GM23338 (cell line): ENCODE results near the gene SMAD3. TPM values are rescaled to one million over a fixed set of nuclear protein-coding genes. Genes with fewer than 3 reads are reported as not detected.

ENCODE experiments used
- ATAC-seq: fragments of 200-7000 bp; cut with Tn5 transposase; 3 replicates; pipeline ENCODE4 v1.9.1; 2020
- DNase-seq: peaks from one replicate; pipeline ENCODE4 v3.0.0-alpha.2; 2015; ENCODE audit warnings: low spot score
- H2AFZ ChIP-seq: fragments of 200-600 bp; sonication (generic); 2 replicates; pipeline ENCODE4 v1.8.0; 2016; ENCODE audit warnings: antibody characterized with exemption, mild to moderate bottlenecking, moderate library complexity
- H3F3A ChIP-seq: fragments of 200-600 bp; sonication (generic); replicated peaks from 2 replicates; pipeline ENCODE4 v1.8.0; 2017; ENCODE audit warnings: antibody characterized with exemption, mixed run types, low read depth
- H3K27ac ChIP-seq: fragments of 200-600 bp; sonication (generic); 2 replicates; pipeline ENCODE4 v1.6.1; 2016; ENCODE audit warnings: low read depth
- H3K27me3 ChIP-seq: fragments of 200-600 bp; sonication (generic); 2 replicates; pipeline ENCODE4 v1.8.0; 2016; ENCODE audit warnings: mild to moderate bottlenecking, mixed run types, moderate library complexity; ENCODE audit not compliant: insufficient read depth
- H3K36me3 ChIP-seq: fragments of 200-600 bp; sonication (generic); 2 replicates; pipeline ENCODE4 v1.8.0; 2016; ENCODE audit warnings: mild to moderate bottlenecking; ENCODE audit not compliant: insufficient read depth
- H3K4me1 ChIP-seq: fragments of 200-600 bp; sonication (generic); 2 replicates; pipeline ENCODE4 v1.8.0; 2016; ENCODE audit warnings: mild to moderate bottlenecking, moderate library complexity; ENCODE audit not compliant: insufficient read depth
- H3K4me2 ChIP-seq: fragments of 200-600 bp; sonication (generic); 2 replicates; pipeline ENCODE4 v1.7.1; 2017; ENCODE audit warnings: mixed run types
- H3K4me3 ChIP-seq: fragments of 200-600 bp; sonication (generic); 2 replicates; pipeline ENCODE4 v1.6.1; 2016; ENCODE audit warnings: mixed run types
- H3K79me2 ChIP-seq: fragments of 200-600 bp; sonication (generic); replicated peaks from 2 replicates; pipeline ENCODE4 v1.8.0; 2017; ENCODE audit warnings: mild to moderate bottlenecking; ENCODE audit not compliant: insufficient read depth
- H3K9me2 ChIP-seq: fragments of 200-600 bp; sonication (generic); 2 replicates; pipeline ENCODE4 v1.8.0; 2017; ENCODE audit not compliant: insufficient read depth
- H4K20me1 ChIP-seq: fragments of 200-600 bp; sonication (generic); replicated peaks from 2 replicates; pipeline ENCODE4 v1.8.0; 2017; ENCODE audit warnings: mild to moderate bottlenecking; ENCODE audit not compliant: insufficient read depth
- H3K27ac Mint-ChIP-seq: 2 replicates; pipeline ENCODE4 v1.8.0; 2020; ENCODE audit warnings: inconsistent platforms, mild to moderate bottlenecking, moderate library complexity, mixed read lengths
- H3K27me3 Mint-ChIP-seq: 3 replicates; pipeline ENCODE4 v1.8.0; 2022; ENCODE audit warnings: low read depth, mild to moderate bottlenecking, moderate library complexity, mixed read lengths, inconsistent platforms; ENCODE audit not compliant: insufficient read depth, poor library complexity
- H3K36me3 Mint-ChIP-seq: 3 replicates; pipeline ENCODE4 v1.8.0; 2021; ENCODE audit warnings: low read depth, mild to moderate bottlenecking, inconsistent platforms, moderate library complexity, mixed read lengths
- H3K4me1 Mint-ChIP-seq: 3 replicates; pipeline ENCODE4 v1.8.0; 2020; ENCODE audit warnings: mild to moderate bottlenecking, inconsistent platforms, mixed read lengths
- H3K4me3 Mint-ChIP-seq: 3 replicates; pipeline ENCODE4 v1.8.0; 2021; ENCODE audit warnings: moderate library complexity, mild to moderate bottlenecking, inconsistent platforms, mixed read lengths
- H3K9me3 Mint-ChIP-seq: 3 replicates; pipeline ENCODE4 v1.8.0; 2020; ENCODE audit warnings: moderate library complexity, mild to moderate bottlenecking, inconsistent platforms, mixed read lengths
- CREB1 ChIP-seq: fragments of 250-450 bp; sonication (Bioruptor Pico); IDR thresholded peaks from 2 replicates; pipeline ENCODE4 v1.5.0; 2020; ENCODE audit warnings: low read depth, mild to moderate bottlenecking, moderate library complexity
- CTCF ChIP-seq, 2 experiments: fragments of 200-600 bp in 1 of 2; sonication (generic) in 1 of 2; conservative IDR thresholded peaks; 2 replicates each; pipeline versions ENCODE4 v1.5.1 to v1.6.1; 2016 to 2017; ENCODE audit warnings: antibody characterized with exemption in 2 of 2, low read depth in 2 of 2, mild to moderate bottlenecking in 2 of 2, moderate library complexity in 1 of 2
- ETS1 ChIP-seq: IDR thresholded peaks from 2 replicates; pipeline ENCODE4 v1.6.1; 2016; ENCODE audit warnings: antibody characterized with exemption
- EZH2 ChIP-seq: fragments of 200-600 bp; sonication (generic); IDR thresholded peaks from one replicate; pipeline ENCODE4 v1.8.0; 2017; ENCODE audit warnings: antibody characterized with exemption, mild to moderate bottlenecking, low read depth; ENCODE audit not compliant: unreplicated experiment
- EZH2phosphoT487 ChIP-seq: fragments of 200-600 bp; sonication (generic); IDR thresholded peaks from one replicate; pipeline ENCODE4 v1.8.1; 2018; ENCODE audit warnings: antibody characterized with exemption; ENCODE audit not compliant: unreplicated experiment
- JUNB ChIP-seq: IDR thresholded peaks from one replicate; pipeline ENCODE4 v1.6.1; 2016; ENCODE audit warnings: antibody characterized with exemption; ENCODE audit not compliant: unreplicated experiment
- NANOG ChIP-seq: IDR thresholded peaks from 2 replicates; pipeline ENCODE4 v1.6.1; 2016; ENCODE audit warnings: antibody characterized with exemption, borderline replicate concordance
- POLR2AphosphoS5 ChIP-seq: IDR thresholded peaks from 2 replicates; pipeline ENCODE4 v1.6.1; 2016; ENCODE audit warnings: antibody characterized with exemption, low read depth
- STAT1 ChIP-seq: IDR thresholded peaks from one replicate; pipeline ENCODE4 v1.6.1; 2016; ENCODE audit warnings: antibody characterized with exemption; ENCODE audit not compliant: unreplicated experiment
- ZNF114 ChIP-seq: fragments of 250-450 bp; sonication (Bioruptor Pico); IDR thresholded peaks from 2 replicates; pipeline ENCODE4 v1.5.0; 2020; ENCODE audit warnings: mild to moderate bottlenecking, moderate library complexity
- ZNF331 ChIP-seq: fragments of 250-450 bp; sonication (Bioruptor Pico); IDR thresholded peaks from 2 replicates; pipeline ENCODE4 v1.5.0; 2020; ENCODE audit warnings: low read depth, mild to moderate bottlenecking, moderate library complexity
- ZNF462 ChIP-seq: fragments of 250-450 bp; sonication (Bioruptor Pico); IDR thresholded peaks from 2 replicates; pipeline ENCODE4 v1.5.0; 2020; ENCODE audit warnings: mild to moderate bottlenecking, moderate library complexity
- polyA plus RNA-seq: library from polyadenylated mRNA; unstranded; fragments of >200 nt; fragmentation: Nextera tagmentation; extraction: Ambion mirVana; gene quantifications from 2 replicates; pipeline ENCODE4 v1.2.1, GENCODE V29; 2016
- total RNA-seq: library from RNA; depleted of rRNA; stranded (reverse); fragments of >200 nt; shearing (Covaris generic); gene quantifications from 2 replicates; pipeline ENCODE4 v1.2.3, GENCODE V29; 2014

Gene SMAD3
- total and polyA plus RNA-seq, 2 experiments from 2014 or later: 4.9 to 11.6 TPM

- no peak overlapping the region; the same call in 2 of the 3 replicates for H3K4me3 Mint-ChIP-seq
- Histone ChIP-seq H3K4me1 (peaks cover 77% of the 10 kb centered on the region), H3F3A (peaks cover 22% of the 10 kb centered on the region), H3K4me3 (no peak overlapping the region), H3K79me2 (peaks cover 18% of the 10 kb centered on the region), H3K4me2 (peak overlapping the region; percentile 50; the same call in 1 of the 2 replicates), H3K36me3 (no peaks in the 10 kb centered on the region), H3K9me2 (no peaks in the 10 kb centered on the region), H2AFZ (no peak overlapping the region), H3K27me3 (0 out of 2 replicates have a peak, but pooled peaks cover 4% of the 10 kb centered on the region), H4K20me1 (no peaks in the 10 kb centered on the region), H3K27ac (no peak overlapping the region)
- TF ChIP-seq ETS1 (no peak), EZH2phosphoT487 (no peak), CREB1 (CRISPR knock-in tag) (no peak)
- peaks cover 81% of the 10 kb centered on the region for H3K4me1 Mint-ChIP-seq
- peaks cover 13% of the 10 kb centered on the region for H3K27me3 Mint-ChIP-seq
- no peaks in the 10 kb centered on the region for H3K9me3 Mint-ChIP-seq
- no peak overlapping the region for H3K27ac Mint-ChIP-seq
- DNase-seq (no peak), ATAC-seq (no peak)
- no peaks in the 10 kb centered on the region for H3K36me3 Mint-ChIP-seq
Observed at GRCh38 chr15:67147396-67147949, 82.1 kb downstream of the SMAD3 start.

- Histone ChIP-seq H3K9me2 (no peaks in the 10 kb centered on the region), H3K27me3 (0 out of 2 replicates have a peak, but pooled peaks cover 4% of the 10 kb centered on the region), H4K20me1 (no peaks in the 10 kb centered on the region), H3K4me2 (peak overlapping the region; percentile 61), H3K27ac (no peak overlapping the region), H3K4me3 (no peak overlapping the region), H2AFZ (no peak overlapping the region), H3K36me3 (no peaks in the 10 kb centered on the region), H3K79me2 (peaks cover 12% of the 10 kb centered on the region), H3K4me1 (peaks cover 83% of the 10 kb centered on the region), H3F3A (peaks cover 24% of the 10 kb centered on the region)
- H3K36me3 Mint-ChIP-seq: no peaks in the 10 kb centered on the region
- no peak overlapping the region for H3K27ac Mint-ChIP-seq
- H3K27me3 Mint-ChIP-seq: peaks cover 13% of the 10 kb centered on the region
- H3K4me3 Mint-ChIP-seq: no peak overlapping the region; the same call in 2 of the 3 replicates
- DNase-seq: no peak
- H3K9me3 Mint-ChIP-seq: no peaks in the 10 kb centered on the region
- no peak for ATAC-seq
- H3K4me1 Mint-ChIP-seq: peaks cover 81% of the 10 kb centered on the region
- TF ChIP-seq CREB1 (CRISPR knock-in tag): no peak
- no peak for TF ChIP-seq JUNB
- TF ChIP-seq STAT1: no peak
- no peak for TF ChIP-seq POLR2AphosphoS5
- no peak for TF ChIP-seq ZNF331 (CRISPR knock-in tag)
- no peak for TF ChIP-seq CTCF (conservative IDR thresholded peaks at IDR 0.05; ENCODE audit: low read depth in 2 of 2)
- TF ChIP-seq EZH2phosphoT487: no peak
- no peak for TF ChIP-seq ZNF114 (CRISPR knock-in tag)
- TF ChIP-seq NANOG: no peak
- no peak for TF ChIP-seq ZNF462 (CRISPR knock-in tag)
- no peak for TF ChIP-seq EZH2
Observed at GRCh38 chr15:67148196-67148701, 82.8 kb downstream of the SMAD3 start.
